Stimulated activated CD4-positive, alpha-beta T cell treated with anti-CD3 and anti-CD28 coated beads, Interleukin-15, amount 100 ng/mL, for 1 hour (primary cell): Measurements from ENCODE around the gene TMEM150C.
"Not testable (repeated sequence)": the region's sequence is repeated elsewhere in the genome, so short reads cannot be mapped to it uniquely, and the experiment has no call there.

Source experiments
- DNase-seq, 2 donors: peaks; one replicate each; pipeline ENCODE4 v3.0.0-alpha.2; 2020; ENCODE audit warnings: low read depth in 1 of 2, low spot score in 1 of 2

Gene TMEM150C

GRCh38 chr4:82477469-82477868 lies 84.3 kb downstream of the TMEM150C start:
- not testable (repeated sequence) for DNase-seq

GRCh38 chr4:82475931-82476330 lies 85.9 kb downstream of the TMEM150C start:
- DNase-seq = not testable (repeated sequence)

- no peak for DNase-seq
Observed at GRCh38 chr4:82473621-82474164, 88.1 kb downstream of the TMEM150C start.

GRCh38 chr4:82473080-82473479 lies 88.7 kb downstream of the TMEM150C start:
- not testable (repeated sequence) for DNase-seq

GRCh38 chr4:82469791-82470345 lies 91.9 kb downstream of the TMEM150C start:
- no peak for DNase-seq

- DNase-seq = no peak
Observed at GRCh38 chr4:82467471-82467870, 94.3 kb downstream of the TMEM150C start.

GRCh38 chr4:82463221-82463620 lies 98.6 kb downstream of the TMEM150C start:
- no peak for DNase-seq

- DNase-seq = peak; percentile 53 to 74
Observed at GRCh38 chr4:82462415-82462831, 99.4 kb downstream of the TMEM150C start.

GRCh38 chr4:82461710-82462109 lies 100.1 kb downstream of the TMEM150C start:
- DNase-seq = no peak

GRCh38 chr4:82458729-82459128 lies 103.1 kb downstream of the TMEM150C start:
- no peak for DNase-seq

GRCh38 chr4:82457266-82457665 lies 104.5 kb downstream of the TMEM150C start:
- no peak for DNase-seq

- DNase-seq = no peak
Observed at GRCh38 chr4:82452026-82452425, 109.8 kb downstream of the TMEM150C start.

- DNase-seq = no peak
Observed at GRCh38 chr4:82450966-82451755, 110.6 kb downstream of the TMEM150C start.

GRCh38 chr4:82447886-82448285 lies 113.9 kb downstream of the TMEM150C start:
- DNase-seq = no peak

GRCh38 chr4:82439088-82439487 lies 122.7 kb downstream of the TMEM150C start:
- DNase-seq = no peak

GRCh38 chr4:82437285-82438005 lies 124.3 kb downstream of the TMEM150C start:
- no peak for DNase-seq

- DNase-seq = no peak
Observed at GRCh38 chr4:82436780-82437179, 125.0 kb downstream of the TMEM150C start.

GRCh38 chr4:82436130-82436529 lies 125.7 kb downstream of the TMEM150C start:
- no peak for DNase-seq

GRCh38 chr4:82434949-82435348 lies 126.8 kb downstream of the TMEM150C start:
- no peak for DNase-seq

- DNase-seq = no peak
Observed at GRCh38 chr4:82433791-82434190, 128.0 kb downstream of the TMEM150C start.
